ENCODE results near the gene GNAI3.

- TF ChIP-seq CTCF (IDR thresholded peaks at IDR 0.05; ENCODE audit: low read depth, low read length, poor library complexity, severe bottlenecking) (no peak), EZH2phosphoT487 (IDR thresholded peaks at IDR 0.05; ENCODE audit: borderline replicate concordance, low read length) (no peak)
Observed at GRCh38 chr1:109539676-109540075, 8.7 kb upstream of the GNAI3 start, which contains the start of gene GPR61.
